Naive B cell (primary cell): ENCODE data around the gene S100A1. TPM values are rescaled to one million over a fixed set of nuclear protein-coding genes. Genes with fewer than 3 reads are reported as not detected.
"Not testable (repeated sequence)": the region's sequence is repeated elsewhere in the genome, so short reads cannot be mapped to it uniquely, and the experiment has no call there.

Source experiments
- ATAC-seq, 2 donors: fragments of 150-1000 bp; cut with Tn5 transposase; 2 replicates each; pipeline ENCODE4 v1.10.0; 2021; ENCODE audit warnings: low read depth in 2 of 2, mild to moderate bottlenecking in 2 of 2, moderate library complexity in 2 of 2
- DNase-seq: peaks from one replicate; pipeline ENCODE4 v3.0.0; 2022
- H3K27ac Mint-ChIP-seq, 6 donors: one replicate each; pipeline ENCODE4 v1.8.0; 2020 to 2022; ENCODE audit warnings: mild to moderate bottlenecking in 6 of 6, mixed read lengths in 6 of 6, moderate library complexity in 5 of 6, inconsistent platforms in 2 of 6
- H3K27me3 Mint-ChIP-seq, 3 donors: one replicate each; pipeline ENCODE4 v1.8.0; 2021 to 2022; ENCODE audit warnings: mixed read lengths in 3 of 3, mild to moderate bottlenecking in 1 of 3
- H3K36me3 Mint-ChIP-seq, 2 donors: one replicate each; pipeline ENCODE4 v1.8.0; 2020 to 2022; ENCODE audit warnings: mixed read lengths in 2 of 2, inconsistent platforms in 1 of 2, mild to moderate bottlenecking in 1 of 2
- H3K4me1 Mint-ChIP-seq, 3 donors: one replicate each; pipeline ENCODE4 v1.8.0; 2020 to 2022; ENCODE audit warnings: mixed read lengths in 3 of 3, inconsistent platforms in 1 of 3, mild to moderate bottlenecking in 1 of 3, moderate library complexity in 1 of 3
- H3K4me3 Mint-ChIP-seq, 8 donors: one replicate each; pipeline ENCODE4 v1.8.0; 2020 to 2022; ENCODE audit warnings: mild to moderate bottlenecking in 8 of 8, mixed read lengths in 8 of 8, moderate library complexity in 8 of 8, inconsistent platforms in 2 of 8
- H3K9me3 Mint-ChIP-seq, 7 donors: one replicate each; pipeline ENCODE4 v1.8.0; 2020 to 2022; ENCODE audit warnings: mixed read lengths in 7 of 7, mild to moderate bottlenecking in 5 of 7, inconsistent platforms in 2 of 7, moderate library complexity in 1 of 7
- polyA plus RNA-seq, 6 donors: library from polyadenylated mRNA; unstranded; fragments of 300-500 nt; fragmentation: Illumina TruSeq; gene quantifications; one replicate each; pipeline ENCODE4 v1.2.3, GENCODE V29; 2021; ENCODE audit warnings: low read depth in 6 of 6

Gene S100A1
- polyA plus RNA-seq, 6 donors from 2014 or later = not detected

DNA sequence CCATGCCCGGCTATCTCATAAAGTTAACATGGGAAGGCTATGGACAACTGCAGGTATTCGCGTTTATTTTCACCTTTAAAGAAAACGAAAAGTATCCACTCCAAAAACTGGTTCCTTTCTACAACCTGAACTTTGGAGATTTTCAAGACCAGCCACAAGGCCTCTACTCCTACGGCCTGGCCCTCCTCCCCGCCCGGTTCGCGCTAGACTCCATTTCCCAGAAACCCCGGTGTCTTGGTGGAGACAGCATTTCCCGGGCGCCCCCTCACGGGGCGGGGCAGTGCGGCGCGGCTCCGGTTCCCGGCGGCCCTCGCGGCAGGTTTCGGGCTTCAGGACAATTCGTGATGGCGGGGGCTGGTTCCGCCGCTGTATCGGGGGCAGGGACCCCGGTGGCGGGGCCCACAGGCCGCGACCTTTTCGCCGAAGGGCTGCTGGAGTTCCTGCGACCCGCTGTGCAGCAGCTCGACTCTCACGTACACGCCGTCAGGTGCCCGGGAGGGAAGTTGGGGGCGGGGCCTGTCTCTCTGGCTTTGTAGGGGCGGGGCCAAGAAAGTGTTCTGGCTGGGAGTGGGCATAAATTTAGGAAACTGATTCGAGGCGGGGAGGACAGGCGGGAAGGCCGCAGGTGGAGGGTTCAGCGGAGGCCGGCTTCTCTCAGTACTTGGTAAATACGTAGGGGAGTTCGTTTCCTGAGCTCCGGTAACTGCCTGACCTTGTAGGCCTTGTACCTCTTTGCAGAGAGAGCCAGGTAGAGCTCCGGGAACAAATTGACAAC, 30.4 kb downstream of the S100A1 start, which contains the start of gene SNAPIN:
SNAPIN (plus strand) TSS at position 304 of the 775 bp plus-strand sequence; CDS start at position 345, 41 bp downstream.
- H3K9me3 Mint-ChIP-seq = no peaks in the 10 kb centered on the region
- DNase-seq (peak; percentile 94), ATAC-seq (peak; percentile 98 to 99)
- no peaks in the 10 kb centered on the region for H3K27me3 Mint-ChIP-seq
- H3K4me3 Mint-ChIP-seq = peak within 1 kb of the TSS; percentile 88 to 98 (median 96)
- H3K27ac Mint-ChIP-seq = peak within 1 kb of the TSS; percentile 69 to 98 (median 90)
- H3K4me1 Mint-ChIP-seq = peaks cover 4 to 18% (median 17%) of the 10 kb centered on the region in 3 donors
- H3K36me3 Mint-ChIP-seq = peaks cover 0 to 8% of the 10 kb centered on the region in 2 donors

DNA sequence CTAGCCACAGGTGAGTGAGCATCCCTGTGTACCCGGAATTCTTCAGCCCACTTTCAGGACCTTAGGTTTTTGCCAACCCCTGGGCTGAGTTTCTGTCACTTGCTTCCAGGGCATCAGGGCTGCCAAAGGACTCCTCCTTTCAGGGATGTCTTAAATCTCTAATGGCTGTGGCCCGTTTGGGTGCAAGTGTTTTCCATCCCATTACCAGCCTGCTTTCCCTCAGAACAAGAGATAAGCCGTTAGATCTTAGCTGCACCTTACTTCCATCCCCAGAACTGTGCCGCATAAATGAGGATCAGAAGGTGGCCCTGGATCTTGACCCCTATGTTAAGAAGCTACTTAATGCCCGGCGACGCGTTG, 30.9 kb downstream of the S100A1 start:
- peak overlapping the region; percentile 88 to 98 (median 96) for H3K4me3 Mint-ChIP-seq
- no peak for DNase-seq

DNA sequence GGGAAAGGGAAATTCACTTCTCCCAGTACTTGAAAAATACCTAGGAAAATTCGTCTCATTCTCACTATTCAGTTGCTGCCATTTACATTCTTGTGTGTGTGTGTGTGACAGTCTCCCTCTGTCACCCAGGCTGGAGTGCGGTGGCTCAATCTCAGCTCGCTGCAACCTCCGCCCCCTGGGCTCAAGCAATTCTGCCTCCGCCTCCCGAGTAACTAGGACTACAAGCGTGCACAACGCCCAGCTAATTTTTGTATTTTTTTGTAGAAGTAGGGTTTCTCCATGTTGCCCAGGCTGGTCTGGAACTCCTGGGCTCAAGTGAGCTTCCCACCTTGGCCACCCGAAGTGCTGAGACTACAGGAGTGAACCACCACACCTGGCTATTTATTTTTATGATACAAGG, 31.4 kb downstream of the S100A1 start:
- Mint-ChIP-seq H3K9me3 (no peaks in the 10 kb centered on the region), H3K4me1 (peaks cover 4 to 18% (median 17%) of the 10 kb centered on the region in 3 donors), H3K27me3 (no peaks in the 10 kb centered on the region), H3K27ac (peak overlapping the region in 4 of 6 donors; percentile 58 to 93 (median 74)), H3K36me3 (peaks cover 0 to 8% of the 10 kb centered on the region in 2 donors), H3K4me3 (peak overlapping the region; percentile 88 to 98 (median 96))
- DNase-seq = no peak
- ATAC-seq = no peak

More for the DNA sequence above, 30.9 kb downstream of the S100A1 start:
- peaks cover 4 to 18% (median 17%) of the 10 kb centered on the region in 3 donors for H3K4me1 Mint-ChIP-seq
- no peak for ATAC-seq
- H3K36me3 Mint-ChIP-seq = peaks cover 0 to 8% of the 10 kb centered on the region in 2 donors
- H3K9me3 Mint-ChIP-seq = no peaks in the 10 kb centered on the region
- peak overlapping the region in 4 of 6 donors; percentile 69 to 98 (median 85) for H3K27ac Mint-ChIP-seq
- no peaks in the 10 kb centered on the region for H3K27me3 Mint-ChIP-seq

DNA sequence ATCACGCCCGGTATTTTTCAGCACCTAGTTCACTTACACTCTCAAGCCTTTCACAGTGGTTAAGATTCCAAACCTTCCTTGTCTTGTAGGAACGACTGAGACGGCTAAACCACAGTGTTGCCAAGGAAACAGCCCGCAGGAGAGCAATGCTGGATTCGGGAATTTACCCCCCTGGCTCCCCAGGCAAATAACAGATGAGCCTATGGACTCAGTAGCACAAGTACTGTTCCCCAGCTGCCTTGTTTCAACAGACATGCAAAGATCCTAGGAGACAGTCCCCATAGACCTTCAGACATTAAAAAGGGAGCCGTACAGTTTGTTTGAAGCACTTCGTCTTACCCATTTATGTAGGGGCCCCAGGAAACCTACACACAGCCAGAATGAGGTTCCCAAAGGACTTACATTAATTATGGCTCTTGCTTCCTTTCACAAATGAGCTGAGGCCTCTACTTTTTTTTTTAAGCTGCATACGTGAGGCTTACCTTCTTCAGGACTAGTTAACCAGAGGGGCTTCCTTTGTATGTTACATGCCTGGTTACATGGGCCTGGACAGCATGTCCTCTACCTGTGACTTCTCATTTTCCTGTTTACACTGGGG, 33.0 kb downstream of the S100A1 start:
- Mint-ChIP-seq H3K9me3 (no peaks in the 10 kb centered on the region), H3K36me3 (peaks cover 0 to 18% of the 10 kb centered on the region in 2 donors), H3K4me3 (peak overlapping the region in 6 of 8 donors; percentile 15 to 86 (median 46)), H3K27me3 (no peaks in the 10 kb centered on the region), H3K27ac (peak overlapping the region in 4 of 6 donors; percentile 55 to 89 (median 62)), H3K4me1 (peaks cover 4 to 18% (median 17%) of the 10 kb centered on the region in 3 donors)
- ATAC-seq (no peak), DNase-seq (no peak)

DNA sequence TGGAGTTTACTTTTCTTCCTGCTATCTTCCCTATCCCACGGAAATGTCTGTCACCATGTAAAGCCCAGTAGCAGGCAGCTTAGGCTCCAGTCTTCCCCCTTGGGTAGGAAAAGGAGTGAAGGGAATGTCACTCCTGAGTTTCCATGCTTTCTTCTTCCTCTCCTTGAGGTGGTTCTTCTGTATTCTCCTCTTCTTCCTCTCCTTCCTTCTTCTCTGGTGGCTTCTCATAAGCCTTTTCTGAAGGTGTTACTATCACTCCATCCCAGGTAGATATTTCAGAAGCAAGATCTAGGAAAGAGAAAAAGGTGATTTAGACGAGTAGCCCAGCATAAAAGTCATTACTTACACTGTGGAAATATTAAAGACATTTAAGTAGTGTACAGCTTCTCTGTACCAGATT, 34.0 kb downstream of the S100A1 start:
- DNase-seq (no peak), ATAC-seq (no peak)
- H3K27ac Mint-ChIP-seq = no peak overlapping the region
- H3K4me1 Mint-ChIP-seq = peaks cover 4 to 18% (median 17%) of the 10 kb centered on the region in 3 donors
- H3K27me3 Mint-ChIP-seq = no peaks in the 10 kb centered on the region
- H3K4me3 Mint-ChIP-seq = peak overlapping the region in 1 of 8 donors; percentile 48
- peaks cover 0 to 18% of the 10 kb centered on the region in 2 donors for H3K36me3 Mint-ChIP-seq
- no peaks in the 10 kb centered on the region for H3K9me3 Mint-ChIP-seq

DNA sequence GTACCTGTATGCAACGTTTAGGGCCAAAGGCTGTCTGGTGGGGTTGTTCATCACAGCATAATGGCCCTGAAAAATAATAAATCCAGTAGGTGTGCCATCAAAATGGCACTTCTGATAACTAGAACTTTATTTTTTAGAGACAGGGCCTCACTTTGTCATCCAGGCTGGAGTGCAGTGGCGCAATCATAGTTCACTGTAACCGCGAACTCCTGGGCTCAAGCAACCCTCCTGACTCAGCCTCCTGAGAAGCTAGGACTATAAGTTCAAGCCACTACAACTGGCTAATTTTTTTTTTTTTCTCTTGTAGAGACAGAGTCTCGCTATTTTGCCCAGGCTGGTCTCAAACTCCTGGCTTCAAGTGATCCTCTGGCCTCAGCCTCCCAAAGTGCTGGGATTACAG, 35.0 kb downstream of the S100A1 start:
- Mint-ChIP-seq H3K36me3 (peaks cover 0 to 18% of the 10 kb centered on the region in 2 donors), H3K4me3 (no peak overlapping the region)
- no peak for DNase-seq

DNA sequence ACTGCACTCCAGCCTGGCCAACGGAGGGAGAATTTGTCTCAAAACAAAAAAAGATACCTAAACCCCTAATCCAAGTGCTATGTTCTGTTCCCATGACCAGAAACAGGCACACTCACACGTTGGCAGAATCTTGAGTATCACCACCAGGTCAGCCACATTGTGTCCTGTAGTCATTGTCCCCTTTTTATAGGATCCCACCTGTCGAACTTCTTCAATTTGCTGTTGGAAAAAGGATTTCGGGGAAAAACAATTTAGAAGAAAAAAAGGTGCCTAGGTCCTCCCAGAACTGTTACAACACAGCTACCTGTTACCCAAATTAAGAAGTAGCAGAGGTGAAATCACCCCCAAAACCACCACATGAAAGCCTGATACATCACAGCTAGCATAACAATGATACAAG, 39.2 kb downstream of the S100A1 start:
- no peak overlapping the region for H3K27ac Mint-ChIP-seq
- H3K4me1 Mint-ChIP-seq = peaks cover 4 to 18% (median 7%) of the 10 kb centered on the region in 3 donors
- H3K27me3 Mint-ChIP-seq = no peaks in the 10 kb centered on the region
- ATAC-seq = no peak
- DNase-seq = no peak
- H3K36me3 Mint-ChIP-seq = peaks cover 0 to 10% of the 10 kb centered on the region in 2 donors
- peak overlapping the region in 1 of 8 donors; percentile 53 for H3K4me3 Mint-ChIP-seq
- no peaks in the 10 kb centered on the region for H3K9me3 Mint-ChIP-seq

More for the DNA sequence above, 35.0 kb downstream of the S100A1 start:
- ATAC-seq = no peak
- H3K27me3 Mint-ChIP-seq = no peaks in the 10 kb centered on the region
- H3K4me1 Mint-ChIP-seq = peaks cover 5 to 20% (median 19%) of the 10 kb centered on the region in 3 donors
- no peak overlapping the region for H3K27ac Mint-ChIP-seq
- H3K9me3 Mint-ChIP-seq = no peaks in the 10 kb centered on the region

DNA sequence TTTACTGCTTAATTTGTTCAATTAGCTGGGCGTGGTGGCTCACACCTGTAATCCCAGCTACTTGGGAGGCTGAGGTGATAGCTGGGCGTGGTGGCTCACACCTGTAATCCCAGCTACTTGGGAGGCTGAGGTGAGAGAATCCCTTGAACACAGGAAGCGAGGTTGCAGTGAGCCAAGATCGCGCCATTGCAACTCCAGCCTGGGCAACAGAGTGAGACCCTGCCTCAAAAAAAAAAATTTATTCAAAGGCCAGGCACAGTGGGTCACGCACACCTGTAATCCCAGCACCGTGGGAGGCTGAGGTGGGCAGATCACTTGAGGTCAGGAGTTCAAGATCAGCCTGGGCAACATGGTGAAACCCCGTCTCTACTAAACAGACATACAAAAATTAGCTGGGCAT, 40.4 kb downstream of the S100A1 start:
- peak overlapping the region in 3 of 8 donors; percentile 45 to 55 (median 51) for H3K4me3 Mint-ChIP-seq
- H3K27ac Mint-ChIP-seq = peak overlapping the region in 1 of 6 donors; percentile 41
- not testable (repeated sequence) for ATAC-seq, H3K27me3 Mint-ChIP-seq, DNase-seq, H3K9me3 Mint-ChIP-seq
- peaks cover 0 to 10% of the 10 kb centered on the region in 2 donors for H3K36me3 Mint-ChIP-seq
- H3K4me1 Mint-ChIP-seq = peaks cover 4 to 18% (median 5%) of the 10 kb centered on the region in 3 donors

DNA sequence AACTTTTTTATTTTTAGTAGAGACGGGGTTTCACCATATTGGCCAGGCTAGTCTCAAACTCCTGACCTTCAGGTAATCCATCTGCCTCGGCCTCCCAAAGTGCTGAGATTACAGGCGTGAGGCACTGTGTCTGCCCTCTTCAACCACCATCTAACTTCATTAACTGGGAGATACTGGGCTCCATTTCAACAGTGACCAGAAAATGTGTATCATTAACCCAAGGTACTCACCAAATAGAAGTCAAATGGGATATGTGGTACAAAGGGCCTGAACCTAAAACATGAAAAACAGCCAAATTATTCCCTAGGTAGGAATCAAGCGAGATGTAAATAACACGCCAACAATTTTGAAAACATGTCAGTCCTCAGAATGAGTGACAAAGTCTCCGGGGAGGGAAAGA, 41.4 kb downstream of the S100A1 start:
- Mint-ChIP-seq H3K4me3 (peak overlapping the region in 1 of 8 donors; percentile 66), H3K27ac (peak overlapping the region in 3 of 6 donors; percentile 32 to 96 (median 62)), H3K9me3 (no peaks in the 10 kb centered on the region), H3K27me3 (no peaks in the 10 kb centered on the region), H3K36me3 (peaks cover 0 to 10% of the 10 kb centered on the region in 2 donors), H3K4me1 (peaks cover 4 to 18% (median 5%) of the 10 kb centered on the region in 3 donors)
- DNase-seq (no peak), ATAC-seq (no peak)

DNA sequence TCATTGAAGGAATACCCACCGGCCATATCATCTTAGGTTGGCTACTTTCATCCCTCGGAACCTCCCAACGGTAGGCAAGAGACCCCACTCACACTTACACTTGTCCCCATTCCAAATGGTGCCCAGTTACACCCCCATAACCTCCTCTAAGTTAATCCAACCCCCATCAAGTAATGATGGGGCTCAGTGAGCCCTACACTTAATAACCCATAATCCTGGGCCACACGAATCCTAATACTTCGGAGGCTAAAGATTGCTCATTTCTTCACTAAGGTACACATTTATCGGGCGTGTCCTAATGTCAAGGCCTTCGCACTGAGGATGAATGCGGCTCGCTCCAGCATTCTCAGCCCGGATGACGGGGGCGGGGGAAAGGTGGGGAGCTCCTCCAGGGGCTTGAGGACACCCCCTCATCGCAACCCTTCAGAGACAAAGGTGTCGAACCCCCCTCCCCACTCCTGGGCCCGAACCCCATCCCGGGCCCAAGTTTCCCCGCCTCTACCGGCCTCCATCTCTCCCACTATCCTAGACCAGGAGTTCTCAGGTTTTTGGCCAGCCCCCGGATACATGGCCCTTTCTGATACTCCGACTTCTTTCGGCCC, 42.1 kb downstream of the S100A1 start:
- ATAC-seq (peak in 1 of 2 donors; percentile 1), DNase-seq (no peak)
- no peaks in the 10 kb centered on the region for H3K27me3 Mint-ChIP-seq

DNA sequence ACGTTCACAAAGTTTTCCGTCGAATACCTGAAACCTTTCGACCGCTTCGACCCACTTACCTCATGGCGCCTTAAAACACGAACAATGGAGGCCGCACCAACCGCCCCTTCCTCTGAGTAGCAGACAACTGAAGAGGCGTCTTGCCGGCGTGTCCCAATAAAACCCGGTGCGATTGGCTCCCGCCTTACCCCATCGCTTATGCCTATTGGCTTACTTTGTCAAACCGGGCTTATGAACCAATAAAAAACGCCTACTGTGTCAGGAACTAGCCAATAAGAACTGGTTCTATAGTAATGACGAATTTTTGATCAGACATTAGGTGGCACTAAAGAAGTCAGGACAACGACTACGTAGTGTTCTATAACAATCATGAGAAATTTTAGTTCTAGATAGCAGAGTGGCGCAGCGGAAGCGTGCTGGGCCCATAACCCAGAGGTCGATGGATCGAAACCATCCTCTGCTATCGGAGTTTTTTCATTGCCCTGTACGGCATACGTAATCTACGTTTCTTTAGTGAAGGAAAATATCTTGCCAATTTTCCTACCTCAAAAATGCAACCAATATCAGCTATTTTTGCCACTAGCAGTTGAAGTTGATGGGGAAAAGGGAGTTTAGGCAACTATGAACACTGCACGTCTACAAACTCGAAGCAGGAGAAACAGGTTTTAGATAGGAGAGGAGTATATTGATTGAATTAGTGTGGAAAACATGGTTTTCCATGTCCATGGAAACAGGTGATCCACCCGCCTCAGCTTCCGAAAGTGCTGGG, 42.8 kb downstream of the S100A1 start, which contains the start of gene ILF2:
ILF2 (minus strand) TSS at position 135 of the 769 bp plus-strand sequence; CDS start at position 64, 71 bp downstream.
- DNase-seq = peak; percentile 97
- Mint-ChIP-seq H3K36me3 (no peaks in the 10 kb centered on the region), H3K9me3 (no peaks in the 10 kb centered on the region), H3K27ac (peak within 1 kb of the TSS in 1 of 6 donors; percentile 32), H3K27me3 (peaks cover 0 to under 1% (median 0%) of the 10 kb centered on the region in 3 donors), H3K4me1 (peaks cover 4 to 18% (median 5%) of the 10 kb centered on the region in 3 donors), H3K4me3 (no peak within 1 kb of the TSS)
- ATAC-seq = peak; percentile 88 to 89

More for the DNA sequence above, 42.1 kb downstream of the S100A1 start:
- Mint-ChIP-seq H3K9me3 (no peaks in the 10 kb centered on the region), H3K4me1 (peaks cover 4 to 18% (median 5%) of the 10 kb centered on the region in 3 donors), H3K27ac (no peak overlapping the region), H3K4me3 (no peak overlapping the region), H3K36me3 (peaks cover 0 to 4% of the 10 kb centered on the region in 2 donors)

DNA sequence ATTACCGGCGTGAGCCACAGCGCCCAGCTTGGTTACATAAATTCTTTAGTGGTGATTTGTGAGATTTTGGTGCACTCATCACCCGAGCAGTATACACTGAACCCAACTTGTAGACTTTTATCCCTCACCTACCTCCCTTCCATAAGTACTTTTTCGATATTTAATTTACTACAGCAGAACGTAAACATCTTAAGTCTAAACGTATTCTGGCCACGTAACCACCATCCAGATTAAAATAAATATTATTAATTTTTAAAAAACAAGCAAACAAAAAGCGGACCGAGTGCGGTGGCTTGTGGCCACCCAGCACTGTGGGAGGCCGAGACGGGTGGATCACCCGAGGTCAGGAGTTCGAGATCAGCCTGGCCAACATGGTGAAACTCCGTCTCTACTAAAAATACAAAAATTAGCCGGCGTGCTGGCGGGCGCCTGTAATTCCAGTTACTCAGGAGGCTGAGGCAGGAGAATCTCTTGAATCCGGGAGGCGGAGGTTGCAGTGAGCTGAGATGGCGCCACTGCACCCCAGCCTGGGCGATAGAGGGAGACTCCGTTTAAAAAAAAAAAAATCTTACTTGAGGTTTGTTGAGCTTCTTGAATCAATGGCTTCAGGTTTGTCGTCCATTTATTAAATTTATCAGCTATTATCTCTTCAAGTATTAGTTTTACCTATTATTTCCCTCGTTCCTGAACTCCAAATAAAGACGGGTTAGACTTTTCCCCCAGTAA, 43.6 kb downstream of the S100A1 start:
- not testable (repeated sequence) for H3K36me3 Mint-ChIP-seq, H3K9me3 Mint-ChIP-seq, H3K27me3 Mint-ChIP-seq, H3K4me3 Mint-ChIP-seq
- peak; percentile 22 to 30 for ATAC-seq
- H3K4me1 Mint-ChIP-seq = peaks cover 4 to 18% (median 5%) of the 10 kb centered on the region in 3 donors
- peak overlapping the region in 2 of 6 donors; percentile 27 to 86 for H3K27ac Mint-ChIP-seq
- peak; percentile 45 for DNase-seq
